ENCODE data around the gene SMIM38. TPM values are rescaled to one million over a fixed set of nuclear protein-coding genes. Genes with fewer than 3 reads are reported as not detected.

SMIM38 gene
- polyA plus RNA-seq, 1 experiment = 0.09 TPM

GRCh38 chr11:69125861-69126260 lies 29.9 kb upstream of the SMIM38 start:
- Histone ChIP-seq H3K27ac (ENCODE audit: low read depth, low read length) (no peak overlapping the region), H3K4me3 (ENCODE audit: low read depth, low read length) (no peak overlapping the region), H3K27me3 (ENCODE audit: control insufficient read depth, insufficient read depth, low read length) (no peaks in the 10 kb centered on the region), H3K9me3 (ENCODE audit: control insufficient read depth, insufficient read depth, low read length) (peaks cover 7% of the 10 kb centered on the region; the same call in 1 of the 2 replicates)
- ChIA-PET CTCF (no interaction called here), POLR2A (interaction anchor here (0.6 kb wide), 1 partner anchor 171 kb away, joined by 3 read pairs; no protein-coding TSS in a partner anchor)
- no peak for DNase-seq (ENCODE audit: low read depth, low spot score)
- no peak for TF ChIP-seq CTCF (IDR thresholded peaks at IDR 0.05; ENCODE audit: low read depth, low read length)

GRCh38 chr11:69126286-69126685 lies 29.4 kb upstream of the SMIM38 start:
- TF ChIP-seq CTCF (IDR thresholded peaks at IDR 0.05; ENCODE audit: low read depth, low read length) = no peak
- Histone ChIP-seq H3K27ac (ENCODE audit: low read depth, low read length) (no peak overlapping the region), H3K9me3 (ENCODE audit: control insufficient read depth, insufficient read depth, low read length) (peaks cover 7% of the 10 kb centered on the region; the same call in 1 of the 2 replicates), H3K27me3 (ENCODE audit: control insufficient read depth, insufficient read depth, low read length) (no peaks in the 10 kb centered on the region), H3K4me3 (ENCODE audit: low read depth, low read length) (no peak overlapping the region)
- ChIA-PET POLR2A (interaction anchor here (0.6 kb wide), 1 partner anchor 171 kb away, joined by 3 read pairs; no protein-coding TSS in a partner anchor), CTCF (no interaction called here)
- DNase-seq (ENCODE audit: low read depth, low spot score) = no peak

- CTCF ChIA-PET = interaction anchor here (0.7 kb wide), 1 partner anchor 12 kb away, joined by 4 read pairs; no protein-coding TSS in a partner anchor
- no peak for DNase-seq (ENCODE audit: low read depth, low spot score)
- H3K4me3 ChIP-seq (ENCODE audit: low read depth, low read length) = no peak overlapping the region
- peaks cover 10% of the 10 kb centered on the region; the same call in 1 of the 2 replicates for H3K9me3 ChIP-seq (ENCODE audit: control insufficient read depth, insufficient read depth, low read length)
- POLR2A ChIA-PET = interaction anchor here (0.7 kb wide), 1 partner anchor 9 kb away, joined by 3 read pairs; no protein-coding TSS in a partner anchor
- no peak for TF ChIP-seq CTCF (IDR thresholded peaks at IDR 0.05; ENCODE audit: low read depth, low read length)
- H3K27me3 ChIP-seq (ENCODE audit: control insufficient read depth, insufficient read depth, low read length) = no peaks in the 10 kb centered on the region
- H3K27ac ChIP-seq (ENCODE audit: low read depth, low read length) = no peak overlapping the region
Observed at GRCh38 chr11:69127081-69127850, 28.5 kb upstream of the SMIM38 start.

GRCh38 chr11:69127884-69128283 lies 27.9 kb upstream of the SMIM38 start:
- TF ChIP-seq CTCF (IDR thresholded peaks at IDR 0.05; ENCODE audit: low read depth, low read length) = no peak
- DNase-seq (ENCODE audit: low read depth, low spot score) = no peak
- no peak overlapping the region for H3K4me3 ChIP-seq (ENCODE audit: low read depth, low read length)
- H3K27me3 ChIP-seq (ENCODE audit: control insufficient read depth, insufficient read depth, low read length) = no peaks in the 10 kb centered on the region
- ChIA-PET POLR2A (interaction anchor here (0.7 kb wide), 1 partner anchor 10 kb away, joined by 3 read pairs; no protein-coding TSS in a partner anchor), CTCF (interaction anchor here (0.7 kb wide), 1 partner anchor 13 kb away, joined by 4 read pairs; no protein-coding TSS in a partner anchor)
- peaks cover 10% of the 10 kb centered on the region; the same call in 1 of the 2 replicates for H3K9me3 ChIP-seq (ENCODE audit: control insufficient read depth, insufficient read depth, low read length)
- H3K27ac ChIP-seq (ENCODE audit: low read depth, low read length) = no peak overlapping the region

- TF ChIP-seq CTCF (IDR thresholded peaks at IDR 0.05; ENCODE audit: low read depth, low read length) = no peak
- H3K4me3 ChIP-seq (ENCODE audit: low read depth, low read length) = no peak overlapping the region
- ChIA-PET CTCF (interaction anchor here (3.1 kb wide), 1 partner anchor 11 kb away, joined by 23 read pairs; no protein-coding TSS in a partner anchor), POLR2A (no interaction called here)
- H3K27me3 ChIP-seq (ENCODE audit: control insufficient read depth, insufficient read depth, low read length) = no peaks in the 10 kb centered on the region
- no peak overlapping the region for H3K27ac ChIP-seq (ENCODE audit: low read depth, low read length)
- no peak for DNase-seq (ENCODE audit: low read depth, low spot score)
- peaks cover 10% of the 10 kb centered on the region; the same call in 1 of the 2 replicates for H3K9me3 ChIP-seq (ENCODE audit: control insufficient read depth, insufficient read depth, low read length)
Observed at GRCh38 chr11:69129053-69129452, 26.7 kb upstream of the SMIM38 start.

Measured in AG04450 (cell line).